Mesenchymal stem cell (in vitro differentiated cells and primary cell): ENCODE results near the gene SLC7A9.
"Not testable (repeated sequence)": the region's sequence is repeated elsewhere in the genome, so short reads cannot be mapped to it uniquely, and the experiment has no call there.

Experiments used
- DNase-seq: peaks from one replicate; pipeline ENCODE4 v3.0.0-alpha.2; 2013
- H2AFZ ChIP-seq: one replicate; pipeline ENCODE4 v1.6.1; 2013; ENCODE audit warnings: low read depth, mild to moderate bottlenecking, control low read depth, inconsistent platforms, low read length, moderate library complexity
- H2AK5ac ChIP-seq: 2 replicates; pipeline ENCODE4 v1.6.1; 2013; ENCODE audit warnings: low read length, moderate library complexity, mild to moderate bottlenecking, inconsistent platforms; ENCODE audit not compliant: severe bottlenecking
- H2BK120ac ChIP-seq: one replicate; pipeline ENCODE4 v1.6.1; 2013; ENCODE audit warnings: low read depth, mild to moderate bottlenecking, inconsistent platforms, low read length, moderate library complexity
- H2BK12ac ChIP-seq, 2 experiments: one replicate each; pipeline ENCODE4 v1.6.1; 2013; ENCODE audit warnings: inconsistent platforms in 2 of 2, low read length in 2 of 2, mild to moderate bottlenecking in 2 of 2, moderate library complexity in 2 of 2, control low read depth in 1 of 2
- H2BK15ac ChIP-seq: one replicate; pipeline ENCODE4 v1.6.1; 2013; ENCODE audit warnings: mild to moderate bottlenecking, low read depth, inconsistent platforms; ENCODE audit not compliant: poor library complexity, severe bottlenecking
- H2BK5ac ChIP-seq: 2 replicates; pipeline ENCODE4 v1.6.1; 2013; ENCODE audit warnings: low read depth, mild to moderate bottlenecking, low read length, control low read depth, inconsistent platforms; ENCODE audit not compliant: poor library complexity, severe bottlenecking
- H3K14ac ChIP-seq, 2 experiments: one replicate each; pipeline ENCODE4 v1.6.1; 2013; ENCODE audit warnings: inconsistent platforms in 2 of 2, low read length in 2 of 2, control low read depth in 1 of 2, mild to moderate bottlenecking in 1 of 2, moderate library complexity in 1 of 2
- H3K18ac ChIP-seq, 2 experiments: one replicate each; pipeline ENCODE4 v1.6.1; 2013; ENCODE audit warnings: inconsistent platforms in 2 of 2, low read length in 2 of 2, control low read depth in 1 of 2, low read depth in 1 of 2, mild to moderate bottlenecking in 1 of 2
- H3K23ac ChIP-seq, 2 experiments: one replicate each; pipeline ENCODE4 v1.6.1; 2013; ENCODE audit warnings: inconsistent platforms in 2 of 2, low read length in 2 of 2, mild to moderate bottlenecking in 2 of 2, moderate library complexity in 2 of 2, control low read depth in 1 of 2
- H3K27ac ChIP-seq: 2 replicates; pipeline ENCODE4 v1.5.1; 2013; ENCODE audit warnings: mild to moderate bottlenecking, moderate library complexity, low read length, control low read depth, inconsistent platforms; ENCODE audit not compliant: poor library complexity, severe bottlenecking
- H3K27me3 ChIP-seq, 2 experiments: 2 replicates each; pipeline versions ENCODE4 v1.6.1 to v1.7.0; 2013; ENCODE audit warnings: low read length in 2 of 2, mild to moderate bottlenecking in 2 of 2, moderate library complexity in 2 of 2, control low read depth in 1 of 2, inconsistent platforms in 1 of 2; ENCODE audit not compliant: control insufficient read depth in 1 of 2, insufficient read depth in 1 of 2
- H3K36me3 ChIP-seq, 2 experiments: 2 replicates each; pipeline versions ENCODE4 v1.6.1 to v1.7.0; 2013; ENCODE audit warnings: low read length in 2 of 2, control low read depth in 1 of 2, inconsistent platforms in 1 of 2, low read depth in 1 of 2, mild to moderate bottlenecking in 1 of 2; ENCODE audit not compliant: insufficient read depth in 2 of 2, control insufficient read depth in 1 of 2
- H3K4ac ChIP-seq, 2 experiments: one replicate each; pipeline ENCODE4 v1.6.1; 2013; ENCODE audit warnings: inconsistent platforms in 2 of 2, low read length in 2 of 2, mild to moderate bottlenecking in 2 of 2, moderate library complexity in 2 of 2, control low read depth in 1 of 2, low read depth in 1 of 2
- H3K4me1 ChIP-seq: 2 replicates; pipeline ENCODE4 v1.6.1; 2013; ENCODE audit warnings: low read depth, low read length, control low read depth; ENCODE audit not compliant: control insufficient read depth, insufficient read depth
- H3K4me2 ChIP-seq: 2 replicates; pipeline ENCODE4 v1.6.1; 2013; ENCODE audit warnings: low read length, mild to moderate bottlenecking, inconsistent platforms; ENCODE audit not compliant: poor library complexity, severe bottlenecking
- H3K4me3 ChIP-seq, 2 experiments: 2 replicates each; pipeline versions ENCODE4 v1.5.1 to v1.7.0; 2013; ENCODE audit warnings: low read length in 2 of 2, mild to moderate bottlenecking in 2 of 2, control low read depth in 1 of 2, low read depth in 1 of 2; ENCODE audit not compliant: insufficient read depth in 1 of 2
- H3K79me1 ChIP-seq: replicated peaks from 2 replicates; pipeline ENCODE4 v1.6.1; 2013; ENCODE audit warnings: mild to moderate bottlenecking, control low read depth, low read length, inconsistent platforms; ENCODE audit not compliant: poor library complexity, severe bottlenecking
- H3K9ac ChIP-seq: 2 replicates; pipeline ENCODE4 v1.7.0; 2013; ENCODE audit warnings: mild to moderate bottlenecking, low read length, moderate library complexity
- H3K9me3 ChIP-seq: 2 replicates; pipeline ENCODE4 v1.7.0; 2013; ENCODE audit warnings: mild to moderate bottlenecking, low read length; ENCODE audit not compliant: control insufficient read depth
- H4K8ac ChIP-seq: one replicate; pipeline ENCODE4 v1.6.1; 2013; ENCODE audit warnings: inconsistent platforms, mild to moderate bottlenecking, low read length, moderate library complexity
- H4K91ac ChIP-seq: one replicate; pipeline ENCODE4 v1.6.1; 2013; ENCODE audit warnings: mild to moderate bottlenecking, low read length, inconsistent platforms
- WGBS: methylation state at CpG from one replicate; pipeline ENCODE4 v1.1.7; 2013; ENCODE audit warnings: mixed read lengths; 5-methylcytosine and 5-hydroxymethylcytosine counted together

SLC7A9 gene

DNA sequence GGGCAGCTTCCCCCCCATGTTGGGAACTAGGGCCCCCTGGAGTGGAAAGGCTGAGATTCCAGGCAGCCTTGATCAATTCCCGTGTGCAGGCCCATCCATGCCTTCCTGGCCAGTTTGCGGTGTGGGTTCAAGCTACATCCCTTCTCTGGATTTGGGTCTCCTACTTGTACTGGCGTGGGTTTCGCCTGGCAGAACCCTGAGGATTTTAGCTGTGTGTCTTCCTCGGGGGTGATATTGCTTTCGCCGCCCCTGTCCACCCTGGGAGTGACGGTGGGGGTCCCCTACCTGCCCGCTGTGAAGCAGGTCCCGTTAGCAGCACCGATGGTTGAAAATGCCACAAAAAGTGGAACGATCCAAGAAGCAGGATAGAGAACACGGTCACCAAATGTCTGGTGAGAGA, 11.4 kb downstream of the SLC7A9 start:
- no peaks in the 10 kb centered on the region for H3K36me3 ChIP-seq
- H4K91ac ChIP-seq = no peak overlapping the region
- H3K27ac ChIP-seq = no peak overlapping the region
- H4K8ac ChIP-seq = no peak overlapping the region
- no peak overlapping the region for H2BK15ac ChIP-seq
- no peak overlapping the region for H3K18ac ChIP-seq
- no peak overlapping the region for H3K4me2 ChIP-seq
- H3K4me3 ChIP-seq = no peak overlapping the region
- no peak overlapping the region for H3K4ac ChIP-seq
- peaks cover 3% of the 10 kb centered on the region for H3K4me1 ChIP-seq
- H2BK5ac ChIP-seq = no peak overlapping the region
- H3K79me1 ChIP-seq = no peaks in the 10 kb centered on the region
- H3K9ac ChIP-seq = no peak overlapping the region
- H2BK12ac ChIP-seq = no peak overlapping the region
- H2BK120ac ChIP-seq = no peak overlapping the region
- no peak overlapping the region for H3K14ac ChIP-seq
- no peak overlapping the region for H2AFZ ChIP-seq
- no peak overlapping the region for H3K23ac ChIP-seq
- no peak overlapping the region for H2AK5ac ChIP-seq
- 90% methylated on average over 13 of the region's 13 CpGs for WGBS
- H3K9me3 ChIP-seq = no peaks in the 10 kb centered on the region
- H3K27me3 ChIP-seq = no peaks in the 10 kb centered on the region
- DNase-seq = no peak

DNA sequence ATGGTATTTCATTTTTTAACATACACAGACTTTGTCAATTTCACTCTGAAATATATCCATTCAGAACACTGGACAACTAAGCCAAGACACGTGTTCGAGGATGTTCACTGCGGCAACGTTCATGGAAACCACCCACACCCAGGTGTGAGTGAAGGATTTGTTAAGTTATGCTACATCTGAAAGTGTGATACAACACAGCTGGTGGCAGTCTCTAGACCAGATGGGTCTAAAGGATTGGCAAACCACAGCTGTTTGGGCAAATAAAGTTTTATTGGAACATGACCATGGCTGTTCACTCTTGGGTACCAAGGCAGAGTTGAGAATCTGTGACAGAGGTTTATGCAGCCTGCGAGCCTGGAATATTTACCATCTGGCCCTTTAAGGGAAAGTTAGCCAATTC, 12.0 kb downstream of the SLC7A9 start:
- Histone ChIP-seq H2BK15ac (no peak overlapping the region), H3K27me3 (no peaks in the 10 kb centered on the region), H3K9me3 (no peaks in the 10 kb centered on the region), H3K79me1 (no peaks in the 10 kb centered on the region), H3K18ac (no peak overlapping the region), H2AFZ (no peak overlapping the region), H3K9ac (no peak overlapping the region), H3K4me1 (peaks cover 3% of the 10 kb centered on the region), H3K4ac (no peak overlapping the region), H3K4me2 (no peak overlapping the region), H3K36me3 (no peaks in the 10 kb centered on the region), H3K4me3 (no peak overlapping the region), H2BK12ac (no peak overlapping the region), H4K8ac (no peak overlapping the region), H4K91ac (no peak overlapping the region), H2BK5ac (no peak overlapping the region), H2AK5ac (no peak overlapping the region), H3K23ac (no peak overlapping the region), H3K14ac (no peak overlapping the region), H2BK120ac (no peak overlapping the region), H3K27ac (no peak overlapping the region)
- WGBS = 91% methylated on average over 5 of the region's 5 CpGs
- DNase-seq = no peak

DNA sequence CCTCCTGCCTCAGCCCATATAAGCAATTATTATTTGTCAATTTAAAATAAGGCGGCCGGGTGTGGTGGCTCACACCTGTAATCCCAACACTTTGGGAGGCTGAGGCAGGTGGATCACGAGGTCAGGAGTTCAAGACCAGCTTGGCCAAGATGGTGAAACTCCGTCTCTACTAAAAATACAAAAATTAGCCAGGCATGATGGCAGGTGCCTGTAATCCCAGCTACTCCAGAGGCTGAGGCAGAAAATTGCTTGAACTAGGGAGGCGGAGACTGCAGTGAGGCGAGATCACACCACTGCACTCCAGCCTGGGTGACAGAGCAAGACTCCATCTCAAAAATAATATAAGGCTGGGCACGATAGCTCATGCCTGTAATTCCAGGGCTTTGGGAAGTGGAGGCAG, 12.7 kb downstream of the SLC7A9 start:
- H2AFZ ChIP-seq, H3K27ac ChIP-seq, H3K4ac ChIP-seq, H3K9me3 ChIP-seq, H3K23ac ChIP-seq, H3K27me3 ChIP-seq, H3K14ac ChIP-seq, H4K8ac ChIP-seq, H2BK15ac ChIP-seq, H2BK120ac ChIP-seq, H2BK12ac ChIP-seq, H2BK5ac ChIP-seq, H3K9ac ChIP-seq, H3K4me1 ChIP-seq, H2AK5ac ChIP-seq, H4K91ac ChIP-seq, DNase-seq, H3K4me2 ChIP-seq, H3K4me3 ChIP-seq, H3K18ac ChIP-seq, H3K79me1 ChIP-seq, H3K36me3 ChIP-seq: not testable (repeated sequence)
- 94% methylated on average over 7 of the region's 7 CpGs for WGBS

DNA sequence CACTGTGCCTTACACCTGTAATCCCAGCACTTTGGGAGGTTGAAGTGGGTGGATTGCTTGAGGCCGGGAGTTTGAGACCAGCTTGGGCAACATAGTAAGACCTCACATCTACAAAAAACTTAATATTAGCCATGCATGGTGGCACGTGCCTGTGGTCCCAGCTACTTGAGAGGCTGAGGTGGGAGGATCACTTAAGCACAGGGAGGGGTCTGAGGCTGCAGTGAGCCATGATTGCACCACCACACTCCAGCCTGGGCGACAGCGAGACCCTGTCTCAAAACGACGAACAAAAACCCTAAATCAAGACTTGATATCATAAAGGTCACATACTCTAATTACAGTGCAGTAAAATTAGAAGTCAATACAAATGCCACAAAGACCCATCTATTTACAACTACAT, 17.4 kb downstream of the SLC7A9 start:
- H2BK15ac ChIP-seq = no peak overlapping the region
- no peak overlapping the region for H4K8ac ChIP-seq
- no peak overlapping the region for H3K4ac ChIP-seq
- H3K18ac ChIP-seq = no peak overlapping the region
- H3K27ac ChIP-seq = no peak overlapping the region
- H3K9ac ChIP-seq = no peak overlapping the region
- no peaks in the 10 kb centered on the region for H3K79me1 ChIP-seq
- no peak overlapping the region for H2BK120ac ChIP-seq
- H3K9me3 ChIP-seq = no peaks in the 10 kb centered on the region
- no peaks in the 10 kb centered on the region for H3K27me3 ChIP-seq
- H3K4me1 ChIP-seq = no peaks in the 10 kb centered on the region
- no peak overlapping the region for H3K4me3 ChIP-seq
- H2AFZ ChIP-seq = no peak overlapping the region
- H2AK5ac ChIP-seq = no peak overlapping the region
- H3K23ac ChIP-seq = no peak overlapping the region
- no peaks in the 10 kb centered on the region for H3K36me3 ChIP-seq
- no peak for DNase-seq
- H2BK12ac ChIP-seq = no peak overlapping the region
- H2BK5ac ChIP-seq = no peak overlapping the region
- no peak overlapping the region for H4K91ac ChIP-seq
- H3K14ac ChIP-seq = no peak overlapping the region
- H3K4me2 ChIP-seq = no peak overlapping the region
- 45% methylated on average over 1 of the region's 6 CpGs for WGBS
